Heart right ventricle (tissue), 16 donors: ENCODE data around the gene XIRP1. TPM values are rescaled to one million over a fixed set of nuclear protein-coding genes. Genes with fewer than 3 reads are reported as not detected.

ENCODE experiments used
- ATAC-seq, 8 donors: fragments of 200-7000 bp; cut with Tn5 transposase; one replicate each; pipeline ENCODE4 v1.9.1; 2020; ENCODE audit warnings: mild to moderate bottlenecking in 8 of 8, moderate library complexity in 8 of 8, moderate number of reproducible peaks in 1 of 8
- DNase-seq, 2 donors: peaks; one replicate each; pipeline ENCODE4 v3.0.0-alpha.2; 2020
- H3K27ac ChIP-seq, 10 donors: fragments of 200-600 bp; sonication (generic) in 2 of 10; one replicate each; pipeline versions ENCODE4 v1.5.0 to v1.8.0; 2020 to 2022; ENCODE audit warnings: mild to moderate bottlenecking in 3 of 10
- H3K27me3 ChIP-seq, 7 donors: fragments of 200-600 bp; one replicate each; pipeline ENCODE4 v1.8.0; 2021 to 2022; ENCODE audit warnings: mild to moderate bottlenecking in 2 of 7
- H3K36me3 ChIP-seq, 9 donors: fragments of 200-600 bp; sonication (generic) in 1 of 9; one replicate each; pipeline versions ENCODE4 v1.5.0 to v1.8.0; 2020 to 2022; ENCODE audit warnings: mild to moderate bottlenecking in 2 of 9
- H3K4me1 ChIP-seq, 9 donors: fragments of 200-600 bp; sonication (generic) in 1 of 9; one replicate each; pipeline versions ENCODE4 v1.5.0 to v1.8.0; 2020 to 2022; ENCODE audit warnings: mild to moderate bottlenecking in 4 of 9
- H3K4me3 ChIP-seq, 10 donors: fragments of 200-600 bp; sonication (generic) in 2 of 10; one replicate each; pipeline versions ENCODE4 v1.5.0 to v1.8.0; 2020 to 2022; ENCODE audit warnings: mild to moderate bottlenecking in 7 of 10, moderate library complexity in 2 of 10
- H3K9me3 ChIP-seq, 11 donors: fragments of 200-600 bp in 10 of 11; sonication (generic) in 2 of 11; one replicate each; pipeline versions ENCODE4 v1.5.0 to v1.8.0; 2013 to 2022; ENCODE audit warnings: mild to moderate bottlenecking in 2 of 11, control low read depth in 1 of 11, moderate library complexity in 1 of 11
- CTCF ChIP-seq, 9 donors: fragments of 200-600 bp; sonication (generic) in 2 of 9; IDR thresholded peaks; one replicate each; pipeline versions ENCODE4 v1.5.0 to v1.8.0; 2021 to 2022; ENCODE audit warnings: antibody characterized with exemption in 9 of 9, mild to moderate bottlenecking in 5 of 9, moderate library complexity in 1 of 9
- WGBS, 2 donors: extraction: QIAGEN DNeasy Blood & Tissue Kit; methylation state at CpG; one replicate each; pipeline ENCODE4 v1.1.7; 2013; ENCODE audit warnings: inconsistent platforms in 1 of 2; 5-methylcytosine and 5-hydroxymethylcytosine counted together
- intact Hi-C, 10 donors: fragments of 100-400 bp; cut with DNase I; formaldehyde crosslinking; loops; one replicate each; pipeline versions ENCODE4 v1.11.1 to v1.14.2; 2022
- polyA plus RNA-seq, 2 donors: library from polyadenylated mRNA; stranded (reverse); fragments of 200-250 nt; gene quantifications; one replicate each; pipeline ENCODE4 v1.2.3, GENCODE V29; 2013
- total RNA-seq, 10 donors: library from RNA; stranded (reverse); fragmentation: NEBNext Ultra II Directional in 3 of 10; extraction: Animal tissue kit (Norgen Biotek cat#: 25700) in 3 of 10; gene quantifications; one replicate each; pipeline versions ENCODE4 v1.2.1 to v1.2.4, GENCODE V29; 2021 to 2023
- donor health status: Arrhythmogenic right ventricular cardiomyopathy.
- donor health status: ischemic (EF 13 %, LVEDD 7.1; RV severe dilation, severe dysfunction).
- donor health status: healthy with polysubstance abuse.
- donor health status: DM: no; HTN: yes; CAD: no.
- donor health status: DM: no; HTN: no; CAD: no.
- donor health status: ischemic (EF 25% LVEDD 6.9; RV normal size, moderate dysfunction).
- donor health status: ischemic (EF 25% LVEDD 5.7; RV mildly dilated, moderate dysfunction).
- donor health status: healthy.
- donor health status: DM: yes; HTN: yes; CAD: no.
- donor health status: Ischemic cardiomyopathy.
- donor health status: ischemic (EF 35%, LVEDD 5.7; RV mildly dilated, moderate dysfunction).
- donor health status: nonischemic (EF 11% LVEDD 7.7; RV severe dilation, severe dysfunction).
- donor health status: DM: yes; HTN: yes; CAD: no.
- donor health status: PGD.
- donor health status: ischemic (EF 29% LVEDD 5.4; RV normal size, mild dysfunction).
- donor health status: nonischemic (EF 23%, LVEDD 6.1; RV moderate dilation, normal function).

Gene XIRP1
- total and polyA plus RNA-seq, 12 donors = 277 to 1,691 (median 575) TPM

- Histone ChIP-seq H3K4me3 (peak overlapping the region in 9 of 10 donors; percentile 2 to 50 (median 40)), H3K4me1 (peaks cover 17 to 81% (median 59%) of the 10 kb centered on the region in 9 donors), H3K27me3 (no peaks in the 10 kb centered on the region), H3K9me3 (no peaks in the 10 kb centered on the region), H3K36me3 (peaks cover 0 to 27% (median 0%) of the 10 kb centered on the region in 9 donors), H3K27ac (peak overlapping the region; percentile 78 to 97 (median 92))
- ATAC-seq (peak; percentile 75 to 89 (median 82)), DNase-seq (peak; percentile 91 to 93)
- intact Hi-C loops = loop anchor here in 9 of 10 donors (2.0 to 10.0 kb wide), 6 partner anchors 38 to 76 kb away; partner anchors contain the start of genes GORASP1 (in 3 of the 9) and TTC21A (in 3 of the 9)
- TF ChIP-seq CTCF (IDR thresholded peaks at IDR 0.05) = peak in 6 of 9 donors; percentile 24 to 51 (median 46)
- WGBS, 2 donors = 3 to 4% methylated on average over 41 to 64 of the region's 64 CpGs
These were observed 11.6 kb downstream of the XIRP1 start for GRCh38 chr3:39180546-39181346.

- intact Hi-C loops = loop anchor here in 9 of 10 donors (2.0 to 10.0 kb wide), 6 partner anchors 38 to 75 kb away; partner anchors contain the start of genes GORASP1 (in 3 of the 9) and TTC21A (in 3 of the 9)
- WGBS, 2 donors = 70 to 74% methylated on average over 3 of the region's 3 CpGs
These were observed 12.2 kb downstream of the XIRP1 start for GRCh38 chr3:39180183-39180545.

GRCh38 chr3:39178553-39178952 lies 13.8 kb downstream of the XIRP1 start:
- TF ChIP-seq CTCF (IDR thresholded peaks at IDR 0.05) = no peak
- Histone ChIP-seq H3K4me1 (peaks cover 13 to 59% (median 47%) of the 10 kb centered on the region in 9 donors), H3K27ac (peak overlapping the region; percentile 85 to 97 (median 92)), H3K36me3 (peaks cover 0 to 6% (median 0%) of the 10 kb centered on the region in 9 donors), H3K4me3 (peak overlapping the region in 8 of 10 donors; percentile 25 to 59 (median 54)), H3K27me3 (no peaks in the 10 kb centered on the region), H3K9me3 (no peaks in the 10 kb centered on the region)
- intact Hi-C loops = loop anchor here in 3 of 10 donors (2.0 to 5.0 kb wide), 2 partner anchors 41 to 72 kb away; partner anchors contain the start of genes GORASP1 (in 2 of the 3) and TTC21A (in 2 of the 3)
- peak in 3 of 8 donors; percentile 15 to 28 (median 26) for ATAC-seq
- DNase-seq = peak in 1 of 2 donors; percentile 32
- WGBS, 2 donors = 54 to 55% methylated on average over 4 of the region's 4 CpGs

More at GRCh38 chr3:39180183-39180545, 12.2 kb downstream of the XIRP1 start:
- peaks cover 0 to 21% (median 0%) of the 10 kb centered on the region in 9 donors for H3K36me3 ChIP-seq
- no peaks in the 10 kb centered on the region for H3K9me3 ChIP-seq
- DNase-seq (no peak), ATAC-seq (no peak)
- peak overlapping the region in 7 of 10 donors; percentile 2 to 50 (median 44) for H3K4me3 ChIP-seq
- TF ChIP-seq CTCF (IDR thresholded peaks at IDR 0.05) = no peak
- peak overlapping the region; percentile 78 to 97 (median 92) for H3K27ac ChIP-seq
- H3K4me1 ChIP-seq = peaks cover 17 to 75% (median 59%) of the 10 kb centered on the region in 9 donors
- no peaks in the 10 kb centered on the region for H3K27me3 ChIP-seq

- Histone ChIP-seq H3K4me3 (peak overlapping the region in 9 of 10 donors; percentile 25 to 59 (median 54)), H3K27me3 (no peaks in the 10 kb centered on the region), H3K36me3 (no peaks in the 10 kb centered on the region), H3K4me1 (peaks cover 11 to 52% (median 41%) of the 10 kb centered on the region in 9 donors), H3K27ac (peak overlapping the region; percentile 85 to 97 (median 92)), H3K9me3 (no peaks in the 10 kb centered on the region)
- ATAC-seq (peak; percentile 61 to 81 (median 71)), DNase-seq (peak; percentile 84 to 95)
- intact Hi-C loops = loop anchor here in 3 of 10 donors (2.0 to 5.0 kb wide), 3 partner anchors 17 to 71 kb away; partner anchors contain the start of genes GORASP1 (in 2 of the 3) and TTC21A (in 2 of the 3)
- TF ChIP-seq CTCF (IDR thresholded peaks at IDR 0.05) = no peak
- WGBS, 2 donors = 1% methylated on average over 28 to 30 of the region's 32 CpGs
These were observed 14.6 kb downstream of the XIRP1 start for GRCh38 chr3:39177708-39178332.
